HEK293 (cell line): ENCODE results near the gene NPAS1.

ENCODE experiments used
- CTCF ChIA-PET: fragments of 350-600 bp; formaldehyde crosslinking; extraction: SDS; loops from one replicate; lab custom pipeline; 2021; ENCODE audit warnings: antibody characterized with exemption; lab: Yijun Ruan, JAX
- POLR2A ChIA-PET: fragments of 300-600 bp; formaldehyde crosslinking; extraction: SDS; loops from one replicate; lab custom pipeline; 2020; ENCODE audit warnings: antibody characterized with exemption, inconsistent platforms; lab: Yijun Ruan, JAX
- H3K27ac ChIP-seq: fragments of 200-500 bp; sonication (Bioruptor generic); 2 replicates; pipeline ENCODE4 v1.5.1; 2014; ENCODE audit warnings: low read depth, low read length, control low read depth, inconsistent platforms; ENCODE audit errors: extremely low read depth
- H3K36me3 ChIP-seq, 2 experiments: fragments of 200-500 bp in 1 of 2; sonication (Bioruptor generic) in 1 of 2; 1 replicate in 1 of 2; 2 replicates in 1 of 2; pipeline ENCODE4 v1.5.1; 2014 to 2017; ENCODE audit warnings: inconsistent platforms in 2 of 2, low read length in 2 of 2; ENCODE audit not compliant: control insufficient read depth in 2 of 2, insufficient read depth in 1 of 2
- H3K4me1 ChIP-seq: fragments of 200-500 bp; sonication (Bioruptor generic); 2 replicates; pipeline ENCODE4 v1.5.1; 2014; ENCODE audit warnings: mild to moderate bottlenecking, low read length, inconsistent platforms; ENCODE audit not compliant: control insufficient read depth, insufficient read depth
- H3K4me3 ChIP-seq: 2 replicates; pipeline ENCODE4 v1.5.1; 2011; ENCODE audit warnings: low read depth, mild to moderate bottlenecking, control low read depth, low read length, moderate library complexity
- H3K9me3 ChIP-seq: fragments of 200-500 bp; sonication (Bioruptor generic); 2 replicates; pipeline ENCODE4 v1.5.1; 2014; ENCODE audit warnings: low read depth, low read length, inconsistent platforms; ENCODE audit not compliant: control insufficient read depth, insufficient read depth
- BCL11B ChIP-seq: fragments of 450-650 bp; formaldehyde crosslinking; IDR thresholded peaks from 2 replicates; pipeline ENCODE4 v1.5.1; 2016; ENCODE audit warnings: low read depth, missing biosample characterization, missing genetic modification characterization
- EGR2 ChIP-seq: fragments of 450-650 bp; formaldehyde crosslinking; IDR thresholded peaks from 2 replicates; pipeline ENCODE4 v1.5.1; 2016; ENCODE audit warnings: low read depth, missing biosample characterization, missing genetic modification characterization
- KLF7 ChIP-seq: fragments of 450-650 bp; formaldehyde crosslinking; IDR thresholded peaks from 2 replicates; pipeline ENCODE4 v1.5.1; 2016; ENCODE audit warnings: missing biosample characterization, missing genetic modification characterization, borderline replicate concordance
- MEIS1 ChIP-seq: sonication (generic); formaldehyde crosslinking; IDR thresholded peaks from 2 replicates; pipeline ENCODE4 v1.8.1; 2022; ENCODE audit warnings: missing genetic modification reagents, mild to moderate bottlenecking, borderline replicate concordance
- SP2 ChIP-seq: fragments of 450-650 bp; formaldehyde crosslinking; IDR thresholded peaks from 2 replicates; pipeline ENCODE4 v1.5.1; 2016; ENCODE audit warnings: missing biosample characterization, missing genetic modification characterization
- SP7 ChIP-seq: fragments of 450-650 bp; formaldehyde crosslinking; IDR thresholded peaks from 2 replicates; pipeline ENCODE4 v1.5.1; 2016; ENCODE audit warnings: missing biosample characterization, missing genetic modification characterization
- TCF7L2 ChIP-seq: IDR thresholded peaks from 2 replicates; pipeline ENCODE4 v1.6.1; 2011; ENCODE audit warnings: low read depth, mild to moderate bottlenecking, inconsistent platforms, low read length, moderate library complexity, borderline replicate concordance
- WT1 ChIP-seq: fragments of 450-650 bp; formaldehyde crosslinking; IDR thresholded peaks from 2 replicates; pipeline ENCODE4 v1.5.1; 2016; ENCODE audit warnings: missing biosample characterization, missing genetic modification characterization
- ZBTB17 ChIP-seq: fragments of 450-650 bp; formaldehyde crosslinking; IDR thresholded peaks from 2 replicates; pipeline ENCODE4 v1.5.1; 2016; ENCODE audit warnings: missing biosample characterization, missing genetic modification characterization
- ZFP41 ChIP-seq: fragments of 450-650 bp; formaldehyde crosslinking; IDR thresholded peaks from 2 replicates; pipeline ENCODE4 v1.5.1; 2016; ENCODE audit warnings: missing biosample characterization, missing genetic modification characterization, borderline replicate concordance
- ZFP69B ChIP-seq: fragments of 450-650 bp; formaldehyde crosslinking; IDR thresholded peaks from 2 replicates; pipeline ENCODE4 v1.5.1; 2016; ENCODE audit warnings: missing biosample characterization, missing genetic modification characterization
- ZNF112 ChIP-seq: fragments of 450-650 bp; formaldehyde crosslinking; IDR thresholded peaks from 2 replicates; pipeline ENCODE4 v1.5.0; 2017; ENCODE audit warnings: missing biosample characterization, missing genetic modification characterization
- ZNF16 ChIP-seq: fragments of 450-650 bp; formaldehyde crosslinking; IDR thresholded peaks from 2 replicates; pipeline ENCODE4 v1.5.1; 2016; ENCODE audit warnings: low read depth, missing biosample characterization, missing genetic modification characterization
- ZNF239 ChIP-seq: fragments of 450-650 bp; formaldehyde crosslinking; IDR thresholded peaks from 2 replicates; pipeline ENCODE4 v1.5.1; 2016; ENCODE audit warnings: missing biosample characterization, missing genetic modification characterization
- ZNF350 ChIP-seq: fragments of 450-650 bp; formaldehyde crosslinking; IDR thresholded peaks from 2 replicates; pipeline ENCODE4 v1.5.0; 2017; ENCODE audit warnings: missing biosample characterization, mild to moderate bottlenecking, missing genetic modification characterization
- ZNF354C ChIP-seq: fragments of 450-650 bp; formaldehyde crosslinking; IDR thresholded peaks from 2 replicates; pipeline ENCODE4 v1.5.1; 2016; ENCODE audit warnings: missing biosample characterization, missing genetic modification characterization, low read depth, borderline replicate concordance
- ZNF48 ChIP-seq: fragments of 450-650 bp; formaldehyde crosslinking; IDR thresholded peaks from 2 replicates; pipeline ENCODE4 v1.5.1; 2016; ENCODE audit warnings: missing biosample characterization, missing genetic modification characterization
- ZNF529 ChIP-seq: fragments of 450-650 bp; formaldehyde crosslinking; IDR thresholded peaks from 2 replicates; pipeline ENCODE4 v1.5.1; 2017; ENCODE audit warnings: missing genetic modification characterization, missing biosample characterization; ENCODE audit not compliant: insufficient replicate concordance
- ZNF596 ChIP-seq: fragments of 450-650 bp; IDR thresholded peaks from 2 replicates; pipeline ENCODE4 v1.5.0; 2018; ENCODE audit warnings: missing biosample characterization, mild to moderate bottlenecking, missing genetic modification characterization, moderate library complexity
- ZNF626 ChIP-seq: fragments of 450-650 bp; sonication (Bioruptor Pico); formaldehyde crosslinking; IDR thresholded peaks from 2 replicates; pipeline ENCODE4 v1.5.1; 2018; ENCODE audit warnings: missing biosample characterization, missing genetic modification characterization, inconsistent platforms
- ZNF654 ChIP-seq: fragments of 450-650 bp; formaldehyde crosslinking; IDR thresholded peaks from 2 replicates; pipeline ENCODE4 v1.5.1; 2016; ENCODE audit warnings: low read depth, missing biosample characterization, missing genetic modification characterization
- ZNF670 ChIP-seq: fragments of 450-650 bp; formaldehyde crosslinking; IDR thresholded peaks from 2 replicates; pipeline ENCODE4 v1.5.1; 2016; ENCODE audit warnings: missing biosample characterization, missing genetic modification characterization, low read depth
- ZNF747 ChIP-seq: fragments of 450-650 bp; formaldehyde crosslinking; IDR thresholded peaks from 2 replicates; pipeline ENCODE4 v1.5.1; 2016; ENCODE audit warnings: missing biosample characterization, missing genetic modification characterization
- ZNF785 ChIP-seq: fragments of 450-650 bp; formaldehyde crosslinking; IDR thresholded peaks from 2 replicates; pipeline ENCODE4 v1.5.1; 2016; ENCODE audit warnings: missing biosample characterization, missing genetic modification characterization
- ZNF843 ChIP-seq: fragments of 450-650 bp; formaldehyde crosslinking; IDR thresholded peaks from 2 replicates; pipeline ENCODE4 v1.5.1; 2016; ENCODE audit warnings: missing biosample characterization, missing genetic modification characterization
- ZXDB ChIP-seq: fragments of 450-650 bp; formaldehyde crosslinking; IDR thresholded peaks from 2 replicates; pipeline ENCODE4 v1.5.1; 2016; ENCODE audit warnings: missing biosample characterization, missing genetic modification characterization
- TF ChIP-seq, protein P1 (sequence below): fragments of 450-650 bp; formaldehyde crosslinking; IDR thresholded peaks from 2 replicates; pipeline ENCODE4 v1.5.1; 2016; ENCODE audit warnings: missing biosample characterization, missing genetic modification characterization
- TF ChIP-seq, protein P2 (sequence below): fragments of 450-650 bp; formaldehyde crosslinking; optimal IDR thresholded peaks from 2 replicates; pipeline ENCODE3; 2016; ENCODE audit warnings: missing biosample characterization, mild to moderate bottlenecking, missing genetic modification characterization
- TF ChIP-seq, protein P3 (sequence below): fragments of 450-650 bp; formaldehyde crosslinking; IDR thresholded peaks from 2 replicates; pipeline ENCODE4 v1.5.1; 2017; ENCODE audit warnings: missing biosample characterization, missing genetic modification characterization
- TF ChIP-seq, protein P4 (sequence below): fragments of 450-650 bp; formaldehyde crosslinking; IDR thresholded peaks from 2 replicates; pipeline ENCODE4 v1.5.1; 2017; ENCODE audit warnings: missing biosample characterization, missing genetic modification characterization

The NPAS1 gene

DNA sequence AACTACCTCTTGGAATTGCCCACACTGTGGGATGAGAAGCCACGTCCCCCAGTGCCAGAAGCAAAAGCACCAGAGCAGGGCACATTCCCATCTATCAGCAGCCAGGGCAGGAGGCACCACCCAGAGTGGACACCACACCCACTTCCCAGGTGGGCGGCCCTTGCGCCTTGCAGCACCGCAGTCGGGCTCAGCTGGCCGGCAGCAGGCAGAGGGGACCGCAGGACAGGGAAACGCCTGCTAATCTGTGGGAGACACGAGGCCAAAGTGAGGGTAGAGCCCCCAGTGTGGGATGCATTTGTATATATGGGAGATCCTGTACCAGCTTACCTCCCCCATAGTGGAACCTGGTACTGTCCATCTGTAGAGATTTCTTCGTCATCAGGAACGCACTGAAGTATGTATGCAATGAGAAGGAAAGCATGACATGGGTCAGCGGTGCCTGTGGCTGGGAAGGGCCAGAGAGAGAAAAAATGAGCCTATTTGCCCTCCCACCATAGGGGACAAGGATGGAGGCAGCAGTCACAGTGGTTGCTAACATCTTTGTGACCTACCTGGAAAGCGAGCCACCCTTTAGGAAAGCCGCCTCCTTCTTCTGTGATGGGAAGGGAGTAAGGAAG, 30.9 kb upstream of the NPAS1 start (continued):
- no peak for TF ChIP-seq KLF7

DNA sequence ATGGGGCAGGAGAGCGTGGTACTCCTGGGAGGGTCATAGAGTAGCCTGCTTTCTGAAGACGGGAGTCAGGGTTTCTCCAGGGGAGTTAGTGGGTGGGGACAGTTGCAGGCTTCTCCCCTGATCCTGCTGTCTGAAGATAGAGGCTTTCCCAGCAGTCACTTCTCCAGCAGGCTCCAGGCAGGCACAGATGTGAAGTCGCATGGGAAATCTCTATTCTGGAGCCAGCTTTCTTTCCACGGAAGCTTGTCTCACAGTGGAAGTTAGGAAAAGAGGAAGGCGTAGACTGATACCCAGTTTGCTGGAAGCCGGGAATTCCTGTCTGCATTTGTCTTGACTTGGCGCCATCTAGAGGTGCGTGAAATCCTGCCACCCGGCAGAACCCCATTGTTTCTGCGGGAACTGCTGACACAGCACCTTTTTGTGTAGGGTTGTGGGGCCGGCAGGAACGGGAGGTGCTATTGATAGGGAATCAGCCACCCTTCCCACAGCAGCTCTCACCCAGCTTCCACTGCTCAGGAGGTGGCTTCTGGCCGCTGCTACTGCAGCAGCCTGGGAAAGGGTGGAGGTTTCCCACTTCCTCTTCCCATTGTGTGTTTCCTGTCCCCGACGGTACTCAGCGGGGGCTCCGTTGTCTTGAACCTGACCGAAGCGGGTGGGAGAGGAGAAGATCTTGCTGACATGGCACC, 28.5 kb upstream of the NPAS1 start:
- CTCF ChIA-PET, result interaction anchor here (0.6 to 5.6 kb wide), 54 partner anchors 8 to 714 kb away, joined by 3 to 65 read pairs (median 6); partner anchors contain the start of genes AP2S1 and SLC1A5
- no peak overlapping the region for H3K4me3 ChIP-seq
- peaks cover 0 to 60% of the 10 kb centered on the region in 2 experiments; a peak in 1 of 3 replicates for H3K36me3 ChIP-seq
- H3K9me3 ChIP-seq, result no peaks in the 10 kb centered on the region
- POLR2A ChIA-PET, result interaction anchor here (0.6 to 1.2 kb wide), 3 partner anchors 16 to 135 kb away, joined by 3 to 4 read pairs (median 3); no protein-coding TSS in a partner anchor
- no peaks in the 10 kb centered on the region for H3K4me1 ChIP-seq
- H3K27ac ChIP-seq, result no peak overlapping the region
- TF ChIP-seq ZNF596 (tag by site-specific recombination) (no peak), ZNF354C (no peak), ZNF350 (no peak), WT1 (tag by site-specific recombination) (no peak), KLF7 (no peak), BCL11B (no peak), ZNF670 (tag by site-specific recombination) (no peak), ZNF529 (tag by site-specific recombination) (no peak), ZXDB (peak; percentile 50), ZFP41 (tag by site-specific recombination) (no peak), ZNF785 (tag by site-specific recombination) (no peak), MEIS1 (CRISPR knock-in tag) (no peak), SP2 (no peak), ZNF626 (tag by site-specific recombination) (no peak), ZNF48 (tag by site-specific recombination) (no peak), SP7 (tag by site-specific recombination) (peak; percentile 59), ZNF747 (tag by site-specific recombination) (no peak), ZFP69B (tag by site-specific recombination) (peak; percentile 57; the same call in 1 of the 2 replicates), ZNF843 (tag by site-specific recombination) (no peak), EGR2 (no peak), ZBTB17 (tag by site-specific recombination) (0 out of 2 replicates have a peak, but pooled peaks have one; percentile 49), ZNF112 (no peak), ZNF16 (no peak), TCF7L2 (no peak), ZNF239 (tag by site-specific recombination) (no peak), ZNF654 (tag by site-specific recombination) (peak; percentile 82)
- TF ChIP-seq, protein P1, sequence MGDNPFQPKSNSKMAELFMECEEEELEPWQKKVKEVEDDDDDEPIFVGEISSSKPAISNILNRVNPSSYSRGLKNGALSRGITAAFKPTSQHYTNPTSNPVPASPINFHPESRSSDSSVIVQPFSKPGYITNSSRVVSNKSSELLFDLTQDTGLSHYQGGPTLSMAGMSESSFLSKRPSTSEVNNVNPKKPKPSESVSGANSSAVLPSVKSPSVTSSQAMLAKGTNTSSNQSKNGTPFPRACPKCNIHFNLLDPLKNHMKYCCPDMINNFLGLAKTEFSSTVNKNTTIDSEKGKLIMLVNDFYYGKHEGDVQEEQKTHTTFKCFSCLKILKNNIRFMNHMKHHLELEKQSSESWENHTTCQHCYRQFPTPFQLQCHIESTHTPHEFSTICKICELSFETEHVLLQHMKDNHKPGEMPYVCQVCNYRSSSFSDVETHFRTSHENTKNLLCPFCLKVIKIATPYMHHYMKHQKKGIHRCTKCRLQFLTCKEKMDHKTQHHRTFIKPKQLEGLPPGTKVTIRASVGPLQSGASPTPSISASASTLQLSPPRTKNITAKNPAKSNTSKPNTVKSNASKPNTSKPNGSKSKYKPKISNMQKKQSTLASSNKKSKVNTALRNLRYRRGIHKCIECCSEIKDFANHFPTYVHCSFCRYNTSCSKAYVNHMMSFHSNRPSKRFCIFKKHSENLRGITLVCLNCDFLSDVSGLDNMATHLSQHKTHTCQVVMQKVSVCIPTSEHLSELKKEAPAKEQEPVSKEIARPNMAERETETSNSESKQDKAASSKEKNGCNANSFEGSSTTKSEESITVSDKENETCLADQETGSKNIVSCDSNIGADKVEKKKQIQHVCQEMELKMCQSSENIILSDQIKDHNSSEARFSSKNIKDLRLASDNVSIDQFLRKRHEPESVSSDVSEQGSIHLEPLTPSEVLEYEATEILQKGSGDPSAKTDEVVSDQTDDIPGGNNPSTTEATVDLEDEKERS, result no peak
- TF ChIP-seq, protein P2, sequence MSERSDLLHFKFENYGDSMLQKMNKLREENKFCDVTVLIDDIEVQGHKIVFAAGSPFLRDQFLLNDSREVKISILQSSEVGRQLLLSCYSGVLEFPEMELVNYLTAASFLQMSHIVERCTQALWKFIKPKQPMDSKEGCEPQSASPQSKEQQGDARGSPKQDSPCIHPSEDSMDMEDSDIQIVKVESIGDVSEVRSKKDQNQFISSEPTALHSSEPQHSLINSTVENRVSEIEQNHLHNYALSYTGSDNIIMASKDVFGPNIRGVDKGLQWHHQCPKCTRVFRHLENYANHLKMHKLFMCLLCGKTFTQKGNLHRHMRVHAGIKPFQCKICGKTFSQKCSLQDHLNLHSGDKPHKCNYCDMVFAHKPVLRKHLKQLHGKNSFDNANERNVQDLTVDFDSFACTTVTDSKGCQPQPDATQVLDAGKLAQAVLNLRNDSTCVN (tag by site-specific recombination), result peak; percentile 15
- TF ChIP-seq, protein P3, sequence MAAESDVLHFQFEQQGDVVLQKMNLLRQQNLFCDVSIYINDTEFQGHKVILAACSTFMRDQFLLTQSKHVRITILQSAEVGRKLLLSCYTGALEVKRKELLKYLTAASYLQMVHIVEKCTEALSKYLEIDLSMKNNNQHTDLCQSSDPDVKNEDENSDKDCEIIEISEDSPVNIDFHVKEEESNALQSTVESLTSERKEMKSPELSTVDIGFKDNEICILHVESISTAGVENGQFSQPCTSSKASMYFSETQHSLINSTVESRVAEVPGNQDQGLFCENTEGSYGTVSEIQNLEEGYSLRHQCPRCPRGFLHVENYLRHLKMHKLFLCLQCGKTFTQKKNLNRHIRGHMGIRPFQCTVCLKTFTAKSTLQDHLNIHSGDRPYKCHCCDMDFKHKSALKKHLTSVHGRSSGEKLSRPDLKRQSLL (tag by site-specific recombination), result 0 out of 2 replicates have a peak, but pooled peaks have one; percentile 32
- TF ChIP-seq, protein P4, sequence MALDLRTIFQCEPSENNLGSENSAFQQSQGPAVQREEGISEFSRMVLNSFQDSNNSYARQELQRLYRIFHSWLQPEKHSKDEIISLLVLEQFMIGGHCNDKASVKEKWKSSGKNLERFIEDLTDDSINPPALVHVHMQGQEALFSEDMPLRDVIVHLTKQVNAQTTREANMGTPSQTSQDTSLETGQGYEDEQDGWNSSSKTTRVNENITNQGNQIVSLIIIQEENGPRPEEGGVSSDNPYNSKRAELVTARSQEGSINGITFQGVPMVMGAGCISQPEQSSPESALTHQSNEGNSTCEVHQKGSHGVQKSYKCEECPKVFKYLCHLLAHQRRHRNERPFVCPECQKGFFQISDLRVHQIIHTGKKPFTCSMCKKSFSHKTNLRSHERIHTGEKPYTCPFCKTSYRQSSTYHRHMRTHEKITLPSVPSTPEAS (tag by site-specific recombination), result no peak
